ENCODE data around the gene AAK1.

The AAK1 gene

DNA sequence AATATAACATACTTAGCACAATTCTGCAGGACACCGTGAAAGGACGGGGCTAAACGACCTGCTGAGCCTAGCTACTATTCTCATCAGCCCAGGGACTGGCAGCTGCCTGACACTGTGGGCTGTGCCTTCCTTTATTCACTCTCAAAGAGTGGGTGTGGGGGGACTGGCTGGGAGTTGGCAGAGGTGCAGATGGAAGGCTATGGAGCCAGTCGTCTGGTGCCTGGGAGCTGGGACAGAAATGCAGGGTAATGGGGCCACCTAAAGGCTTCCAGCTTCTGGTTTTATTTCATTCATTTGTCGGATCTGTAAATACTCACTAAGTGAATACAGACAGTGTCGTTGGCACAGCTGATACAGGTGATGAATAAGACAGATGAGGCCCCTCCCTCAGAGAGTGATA is 150.3 kb downstream of the AAK1 start:
- no peak for DNase-seq (ENCODE audit: low read depth, low spot score)

DNA sequence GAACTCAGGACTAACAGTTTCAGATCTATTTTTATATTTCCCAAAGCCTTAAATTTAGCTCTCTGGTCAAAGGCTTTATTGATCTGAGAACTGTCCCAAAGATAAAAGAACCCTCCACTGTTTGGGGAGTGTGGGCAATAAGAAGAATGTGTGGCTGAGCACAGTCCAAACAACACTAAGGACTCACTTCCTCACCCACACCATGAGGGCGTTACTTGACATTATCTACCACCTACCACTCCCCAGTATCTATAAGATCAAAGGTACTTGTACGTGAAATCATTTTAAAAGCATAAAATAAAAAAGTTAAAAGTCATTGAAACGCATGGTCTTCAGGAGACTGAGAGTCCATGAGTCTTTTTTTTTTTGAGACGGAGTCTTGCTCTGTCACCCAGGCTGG is 151.7 kb downstream of the AAK1 start:
- no peak for DNase-seq (ENCODE audit: low read depth, low spot score)

DNA sequence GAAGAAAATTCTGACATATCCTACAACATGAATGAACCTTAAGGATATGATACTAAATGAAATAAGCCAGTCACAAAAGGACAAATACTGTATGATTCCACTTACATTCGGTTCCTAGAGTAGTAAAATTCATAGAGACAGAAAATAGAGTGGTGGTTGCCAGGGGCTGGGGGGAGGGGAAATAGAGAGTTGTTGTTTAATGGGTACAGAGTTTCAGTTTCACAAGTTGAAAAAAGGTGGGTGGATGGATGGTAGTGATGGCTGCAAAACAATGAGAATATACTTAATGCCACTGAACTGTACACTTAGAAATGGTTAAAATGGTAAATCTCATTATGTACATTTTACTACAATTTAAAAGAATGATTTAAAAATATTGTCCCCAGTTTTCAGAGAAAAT is 153.1 kb downstream of the AAK1 start:
- DNase-seq (ENCODE audit: low read depth, low spot score) = peak; percentile 4

DNA sequence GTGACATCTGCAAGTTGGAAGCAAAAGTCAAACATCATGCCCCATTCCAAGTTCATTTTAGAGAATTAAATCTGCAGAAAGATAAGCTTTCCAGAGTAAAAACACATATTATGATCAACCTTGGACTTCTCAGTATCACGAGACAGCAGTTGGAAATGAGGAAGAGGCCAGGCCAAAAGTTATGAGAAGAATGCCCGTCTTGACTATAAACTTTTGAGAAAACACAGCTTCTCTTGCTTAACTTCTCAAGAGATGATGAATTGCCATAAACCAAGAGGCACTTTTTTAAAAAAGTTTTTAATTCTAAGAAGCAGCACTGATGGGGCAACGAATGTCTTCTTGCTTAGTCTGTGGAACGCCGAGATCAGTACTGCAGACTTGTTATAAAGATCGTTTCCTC is 153.7 kb downstream of the AAK1 start:
- no peak for DNase-seq (ENCODE audit: low read depth, low spot score)

DNA sequence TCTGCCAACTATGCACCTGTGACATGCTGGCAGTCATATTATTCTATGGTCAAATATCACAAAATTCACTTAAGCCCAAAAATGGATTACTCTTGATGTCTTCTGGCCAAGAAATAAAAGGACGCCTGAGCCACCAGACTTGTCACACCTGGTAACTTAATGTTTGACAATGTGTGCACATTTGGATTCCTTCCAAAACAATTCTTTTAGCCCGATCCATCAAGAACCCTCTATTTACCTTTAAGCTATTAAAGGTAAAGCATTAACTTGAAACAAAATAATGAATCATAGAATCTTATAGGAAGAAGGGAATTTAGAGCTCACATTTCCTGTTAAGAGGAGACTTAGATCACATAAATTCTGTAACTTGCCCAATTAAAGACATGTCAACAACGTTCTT is 159.8 kb downstream of the AAK1 start:
- DNase-seq (ENCODE audit: low read depth, low spot score) = no peak

DNA sequence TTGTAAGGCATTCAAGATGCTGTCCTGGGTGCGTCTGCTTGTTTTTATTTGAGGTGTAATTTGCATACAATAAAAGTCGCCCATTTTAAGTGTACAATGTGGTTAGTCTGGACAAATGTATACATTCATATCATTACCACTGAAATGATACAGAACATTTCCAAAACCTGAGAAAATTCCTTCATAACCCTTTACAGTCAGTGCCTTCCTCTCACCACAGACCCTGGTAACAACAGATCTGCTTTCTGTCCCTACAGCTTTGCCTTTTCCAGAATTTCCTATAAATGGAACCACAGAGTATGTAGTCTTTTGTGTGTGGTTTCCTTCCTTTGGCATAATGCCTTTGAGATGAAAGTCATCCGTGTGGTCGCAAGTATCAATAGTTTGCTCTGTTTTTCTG is 160.5 kb downstream of the AAK1 start:
- no peak for DNase-seq (ENCODE audit: low read depth, low spot score)

DNA sequence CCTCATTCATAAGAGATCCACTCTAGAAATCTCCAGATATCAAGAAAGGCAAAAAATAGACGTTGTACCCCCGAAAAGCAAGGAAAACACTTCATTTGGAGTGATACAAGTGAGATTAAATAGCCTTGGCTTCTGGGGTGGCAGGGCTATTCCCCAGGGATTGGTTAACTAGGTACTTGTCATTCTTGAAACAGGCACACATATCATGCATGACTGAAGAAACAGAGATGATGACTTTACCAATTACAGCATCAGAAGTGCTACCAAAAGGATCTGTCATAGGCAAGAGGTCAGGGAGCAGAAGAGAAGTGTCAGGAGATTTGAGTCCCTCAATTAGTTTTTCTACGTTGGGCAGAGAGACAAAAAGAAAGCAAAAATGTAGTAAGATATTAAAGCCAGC is 161.1 kb downstream of the AAK1 start:
- DNase-seq (ENCODE audit: low read depth, low spot score) = no peak

DNA sequence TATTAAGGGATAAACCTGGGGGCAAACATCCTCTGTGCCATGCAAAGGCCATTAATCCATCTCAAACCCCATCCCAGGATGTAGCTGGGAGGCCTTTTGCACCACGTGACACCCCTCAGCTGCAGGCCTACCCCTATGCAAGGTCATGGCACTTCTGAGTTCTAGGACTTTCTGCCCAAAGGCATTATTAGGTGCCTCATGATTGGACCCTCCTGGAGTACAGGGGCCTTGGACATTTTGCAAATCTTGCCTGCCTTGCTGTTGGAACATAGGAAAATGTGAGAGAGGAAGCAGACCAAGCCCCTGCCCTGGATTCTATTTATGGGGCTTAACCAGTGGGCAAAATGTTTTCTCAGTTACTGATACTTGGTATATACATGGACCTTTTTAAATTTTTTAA is 162.1 kb downstream of the AAK1 start:
- no peak for DNase-seq (ENCODE audit: low read depth, low spot score)

DNA sequence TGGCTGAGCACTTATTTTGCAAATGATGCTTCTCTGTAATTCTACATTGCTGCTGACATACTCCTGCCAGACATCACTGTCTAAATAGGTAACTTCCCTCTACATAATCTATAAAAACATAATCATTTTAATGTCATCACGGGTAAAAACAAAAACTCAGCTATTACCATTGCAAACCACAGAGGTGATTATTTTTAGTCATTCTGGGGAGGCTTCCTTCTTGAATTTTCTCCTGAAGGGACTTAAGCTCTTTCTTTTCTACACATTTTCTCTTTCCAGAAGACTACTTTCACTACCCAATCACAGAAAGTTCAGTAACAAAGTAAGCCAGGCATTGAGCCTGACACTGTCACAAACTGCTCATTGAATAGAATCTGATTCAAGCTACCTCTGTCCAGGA is 165.9 kb downstream of the AAK1 start:
- DNase-seq (ENCODE audit: low read depth, low spot score) = no peak

DNA sequence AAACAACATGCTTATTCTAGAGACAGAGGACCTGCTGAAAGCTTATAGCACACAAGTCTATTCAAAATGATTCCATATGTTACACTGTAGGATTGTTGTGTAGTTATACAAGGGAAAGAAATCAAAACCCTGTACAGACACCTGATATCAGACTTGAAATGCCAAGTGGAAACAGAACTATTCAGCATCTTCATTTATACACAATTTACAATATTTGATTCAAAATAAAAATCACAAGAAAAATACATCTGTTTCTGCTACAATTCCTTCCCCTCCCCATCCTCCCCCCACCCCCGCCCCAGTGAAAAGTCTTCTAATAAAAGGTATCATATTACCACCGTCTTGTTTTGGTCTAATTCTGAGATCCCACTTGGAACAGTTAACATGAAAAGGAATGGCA is 168.9 kb downstream of the AAK1 start:
- no peak for DNase-seq (ENCODE audit: low read depth, low spot score)

DNA sequence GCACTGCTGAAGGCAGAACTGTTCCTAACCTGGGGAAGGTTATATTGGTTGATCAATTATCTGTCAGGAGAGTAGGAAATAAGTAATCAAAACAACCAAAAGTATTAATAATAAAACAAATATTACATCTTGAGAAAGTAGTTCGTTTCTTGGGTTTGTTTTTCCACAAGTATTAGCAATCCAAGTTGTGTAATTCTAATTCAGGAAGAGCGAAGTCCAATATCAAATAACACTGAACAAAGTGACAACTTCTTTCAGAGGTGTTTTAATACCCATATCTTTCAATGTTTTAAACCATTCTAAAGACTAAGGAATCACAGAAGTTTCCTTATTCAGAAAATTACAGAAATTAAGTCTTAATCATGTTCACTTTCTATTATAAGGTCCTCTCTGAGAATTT is 171.7 kb downstream of the AAK1 start:
- no peak for DNase-seq (ENCODE audit: low read depth, low spot score)

DNA sequence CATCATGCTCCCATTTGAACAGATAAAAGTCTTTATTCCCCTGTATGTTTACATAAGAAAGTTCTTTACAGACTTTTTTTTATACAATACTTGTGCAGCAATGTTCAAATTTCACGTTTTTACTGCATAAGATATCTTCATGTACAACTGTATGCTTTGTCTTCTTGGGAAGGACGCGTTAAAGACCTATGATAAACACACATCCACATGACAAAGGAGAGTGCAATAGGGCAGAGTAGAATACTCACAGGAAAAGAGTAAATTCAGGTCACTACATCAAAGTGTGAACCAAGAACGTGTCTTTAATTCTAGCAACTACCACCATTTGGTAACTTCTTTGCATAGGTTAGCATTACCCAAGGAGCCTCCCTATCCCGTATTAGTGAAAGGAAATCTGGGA is 172.6 kb downstream of the AAK1 start:
- no peak for DNase-seq (ENCODE audit: low read depth, low spot score)

DNA sequence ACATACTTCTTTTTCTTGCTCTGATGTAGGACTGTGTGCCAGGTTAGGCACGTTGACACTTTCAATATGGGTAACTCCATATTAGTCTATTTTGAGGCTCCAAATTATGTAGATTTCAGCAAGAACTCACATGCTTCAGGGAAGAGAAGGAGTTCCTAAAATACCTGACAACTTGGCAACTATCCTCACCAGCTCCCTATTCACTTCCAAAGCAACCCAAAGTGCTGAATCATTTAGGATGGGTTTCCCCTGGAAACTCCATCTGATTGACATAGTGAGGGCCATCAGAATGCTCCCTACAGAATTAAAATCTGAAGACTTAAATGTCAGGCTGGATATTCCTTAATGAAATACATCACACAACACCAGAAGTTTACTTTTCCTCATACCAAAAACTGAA is 173.8 kb downstream of the AAK1 start:
- DNase-seq (ENCODE audit: low read depth, low spot score) = no peak

DNA sequence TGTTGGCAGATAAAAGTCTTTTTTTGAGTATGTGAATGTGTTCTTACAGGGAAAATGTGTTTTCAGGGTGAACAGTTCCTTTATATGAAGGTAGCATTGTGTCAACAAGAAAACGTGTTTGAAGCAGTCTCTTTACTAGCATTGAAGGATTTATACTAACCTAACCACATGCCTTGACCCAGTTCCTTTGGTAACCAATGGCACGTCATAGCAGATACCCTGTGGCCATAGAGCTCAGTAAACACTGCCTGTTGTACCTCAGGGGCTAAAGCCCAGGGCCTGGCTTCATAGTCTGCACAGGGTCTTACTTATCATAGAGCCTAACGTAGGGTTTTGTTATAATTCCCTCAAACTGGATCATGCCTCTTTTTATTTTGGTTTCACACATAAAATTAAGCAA is 174.2 kb downstream of the AAK1 start:
- no peak for DNase-seq (ENCODE audit: low read depth, low spot score)

DNA sequence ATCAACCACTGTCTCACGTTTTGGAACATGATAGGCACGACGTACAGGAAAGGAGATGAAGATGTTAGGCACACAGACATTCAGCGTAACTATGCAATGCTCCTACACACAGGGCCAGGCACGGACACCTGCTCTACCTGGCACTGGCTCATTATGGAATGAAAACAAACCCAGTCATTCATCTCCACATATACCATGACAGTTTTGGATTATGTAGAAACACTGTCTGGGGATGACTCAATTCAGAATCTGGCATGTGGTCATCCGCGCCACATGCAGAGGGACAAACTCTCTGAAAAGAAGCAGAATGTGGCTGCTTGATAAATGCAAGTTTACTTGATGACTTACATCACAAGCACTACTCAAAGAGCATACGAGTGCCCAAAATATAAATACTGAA is 176.8 kb downstream of the AAK1 start:
- DNase-seq (ENCODE audit: low read depth, low spot score) = no peak

DNA sequence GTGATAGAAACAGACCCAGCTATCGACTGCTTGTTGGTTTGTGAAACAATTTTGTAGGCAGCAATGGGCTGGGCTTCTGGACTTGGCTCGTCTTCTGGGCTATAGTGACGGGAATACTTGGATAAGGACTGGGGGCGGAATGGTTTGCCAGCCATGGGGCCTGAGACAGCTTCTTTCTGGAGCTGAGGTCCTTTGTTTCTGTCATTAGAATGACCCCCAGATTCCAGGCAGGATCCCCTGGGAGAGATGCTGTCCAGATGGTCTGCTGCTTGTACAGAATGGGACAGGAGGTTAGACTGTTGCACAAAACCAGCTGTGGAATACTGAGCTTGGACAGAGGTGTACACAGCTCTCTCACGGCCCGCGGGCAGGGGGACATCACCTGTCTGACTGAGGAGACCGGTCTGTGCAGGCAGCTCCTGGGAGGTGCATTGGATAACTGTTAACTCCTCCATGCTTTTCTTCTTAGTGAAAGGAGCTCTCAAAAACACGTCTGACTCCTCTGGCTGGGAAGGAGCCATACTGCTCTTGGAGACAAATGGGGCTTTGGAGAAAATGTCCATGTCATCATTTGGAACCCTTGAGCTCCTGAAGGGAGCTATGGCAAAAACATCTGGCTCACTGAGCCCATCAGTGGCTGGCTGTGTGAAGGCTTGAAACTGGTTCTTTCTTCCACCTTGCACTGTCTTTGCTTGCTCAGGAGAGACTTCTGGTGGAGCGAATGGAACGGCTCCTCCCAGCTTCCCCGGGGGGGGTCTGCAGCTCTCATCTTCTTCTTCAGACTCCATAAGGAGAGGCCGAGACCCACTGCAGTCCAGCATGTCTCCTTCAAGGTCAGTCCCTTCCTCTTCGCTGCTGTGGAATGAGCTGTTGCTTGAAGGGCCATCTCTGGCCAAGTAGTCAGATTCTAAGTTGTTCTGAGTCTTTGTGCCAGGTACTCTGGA is 177.8 kb downstream of the AAK1 start:
- DNase-seq (ENCODE audit: low read depth, low spot score) = no peak

DNA sequence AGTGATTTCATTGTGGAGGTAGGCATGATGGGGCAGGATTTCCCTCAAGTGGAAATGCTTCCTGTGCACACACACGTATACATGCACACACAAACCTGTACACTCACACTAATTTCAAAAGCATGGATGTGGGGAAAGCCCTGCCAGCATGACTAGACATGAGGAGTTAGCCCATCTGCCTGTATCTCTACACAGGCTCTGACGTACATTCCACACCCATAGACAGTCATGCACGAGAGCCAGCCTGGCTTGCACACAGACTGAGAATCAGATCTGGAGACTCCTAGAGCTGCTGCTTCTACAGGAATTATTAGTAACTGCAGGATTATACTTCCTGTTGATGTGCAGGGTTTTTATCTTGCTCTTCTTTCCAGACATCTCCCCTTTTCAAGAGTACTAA is 179.0 kb downstream of the AAK1 start:
- DNase-seq (ENCODE audit: low read depth, low spot score) = no peak

DNA sequence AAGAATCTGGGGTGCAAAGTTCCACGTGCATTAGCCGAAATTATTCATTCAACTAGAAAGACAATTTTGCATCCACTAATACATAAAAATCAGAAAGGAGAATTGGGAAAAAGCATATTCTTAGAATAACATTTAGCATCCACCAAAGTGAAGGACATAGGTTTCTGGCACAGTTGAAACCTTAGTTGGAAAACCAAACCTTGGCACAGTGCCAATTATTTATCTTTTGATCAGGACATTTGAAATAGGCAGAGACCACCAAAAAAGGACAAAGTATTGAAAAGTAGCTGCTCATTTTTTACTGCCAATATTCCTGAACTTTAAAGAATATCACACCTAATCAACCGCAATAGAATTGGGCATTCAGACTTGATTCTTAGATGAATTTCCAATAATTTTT is 180.8 kb downstream of the AAK1 start:
- DNase-seq (ENCODE audit: low read depth, low spot score) = no peak

DNA sequence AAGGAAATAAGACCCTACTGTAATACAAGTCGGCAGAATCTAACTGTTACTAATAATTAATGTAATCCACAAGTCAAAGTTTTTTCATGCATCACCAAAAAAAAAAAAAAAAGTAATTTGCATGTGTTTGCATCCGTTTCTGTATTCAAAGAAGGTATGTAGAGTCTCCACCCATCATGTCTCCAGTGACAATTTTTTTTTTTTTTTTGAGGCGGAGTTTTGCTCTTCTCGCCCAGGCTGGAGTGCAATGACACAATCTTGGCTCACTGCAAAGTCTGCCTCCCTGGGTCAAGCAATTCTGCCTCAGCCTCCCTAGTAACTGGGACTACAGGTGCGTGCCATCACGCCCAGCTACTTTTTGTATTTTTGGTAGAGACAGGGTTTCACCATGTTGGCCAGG is 182.1 kb downstream of the AAK1 start:
- no peak for DNase-seq (ENCODE audit: low read depth, low spot score)

DNA sequence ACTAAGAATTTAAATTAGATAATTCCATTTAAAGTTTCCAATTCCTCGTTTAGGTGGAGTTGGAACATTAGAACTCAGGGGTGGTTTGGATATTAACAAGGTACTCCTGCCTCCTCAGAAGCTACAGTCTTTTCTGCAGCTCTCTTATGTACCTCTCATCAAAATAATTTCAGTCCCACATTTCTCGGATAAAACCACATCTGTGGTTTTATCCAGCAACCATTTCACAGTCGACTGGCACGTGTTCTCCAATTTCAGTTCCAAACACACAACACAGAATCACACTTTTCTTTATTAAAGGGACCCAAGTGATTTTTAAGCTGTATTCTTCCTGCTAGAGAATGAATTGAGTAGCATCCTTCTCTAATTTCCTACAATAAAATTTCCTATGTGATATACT is 183.6 kb downstream of the AAK1 start:
- no peak for DNase-seq (ENCODE audit: low read depth, low spot score)

DNA sequence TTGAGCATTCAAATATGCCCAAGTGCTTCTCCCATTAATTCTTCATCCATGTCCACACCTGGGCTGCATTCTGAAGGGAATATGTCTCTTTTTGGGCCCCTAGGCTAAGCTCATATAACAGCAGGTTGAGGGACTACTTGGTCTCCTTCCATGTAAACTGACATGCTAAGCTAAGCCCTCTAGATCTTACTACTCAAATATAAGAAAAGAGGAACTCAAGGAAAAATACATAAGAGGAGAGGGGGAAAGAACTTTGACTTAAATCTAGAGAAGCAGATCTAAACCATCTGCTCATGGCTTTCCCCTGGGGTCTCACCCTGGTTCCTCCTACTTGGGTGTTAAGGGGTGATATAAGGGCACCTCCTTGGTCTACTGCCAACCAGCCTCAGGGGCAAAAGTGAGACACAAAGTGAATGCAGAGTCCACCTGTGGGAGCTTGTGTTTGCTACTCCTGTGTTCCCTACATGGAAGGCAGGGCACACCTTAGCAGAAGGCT is 186.5 kb downstream of the AAK1 start:
- DNase-seq (ENCODE audit: low read depth, low spot score) = no peak

DNA sequence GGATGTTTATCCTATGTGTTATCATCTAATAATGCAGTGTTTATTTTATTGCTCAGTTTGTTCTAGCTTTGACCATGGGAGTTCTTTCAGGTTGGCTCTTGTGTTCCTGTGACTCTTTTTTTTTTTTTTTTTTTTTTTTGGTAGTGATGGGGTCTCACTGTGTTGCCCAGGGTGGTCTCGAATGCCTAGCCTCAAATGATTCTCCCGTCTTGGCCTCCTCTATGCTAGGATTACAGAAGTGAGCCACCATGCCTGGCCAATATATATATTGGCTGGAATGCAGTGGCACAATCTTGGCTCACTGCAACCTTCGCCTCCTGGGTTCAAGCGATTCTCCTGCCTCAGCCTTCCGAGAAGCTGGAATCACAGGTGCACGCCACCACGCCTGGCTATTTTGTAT is 187.4 kb downstream of the AAK1 start:
- no peak for DNase-seq (ENCODE audit: low read depth, low spot score)

DNA sequence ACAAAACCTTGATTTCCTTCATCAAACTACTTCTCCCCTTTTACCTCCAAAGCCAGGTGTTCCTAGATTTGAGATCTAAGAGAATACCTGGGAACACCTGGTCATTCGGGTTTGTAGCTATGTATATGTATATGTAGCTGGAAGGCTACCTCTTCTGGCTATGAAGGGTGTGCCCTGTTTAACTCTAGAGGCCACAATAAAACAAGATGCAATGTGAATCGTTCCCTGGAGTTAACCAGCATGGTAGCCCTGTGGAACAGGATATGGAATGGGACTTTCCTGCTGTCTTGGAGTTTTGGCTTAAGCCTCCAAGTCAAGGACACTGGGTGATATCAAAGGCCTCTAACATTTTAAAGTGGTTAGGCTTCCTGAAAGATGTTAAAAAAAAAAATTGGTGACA is 188.6 kb downstream of the AAK1 start:
- DNase-seq (ENCODE audit: low read depth, low spot score) = no peak
